Body of pancreas (tissue), 4 donors: ENCODE results near the gene DPPA4. TPM values are rescaled to one million over a fixed set of nuclear protein-coding genes. Genes with fewer than 3 reads are reported as not detected.
A peak's percentile ranks its signal among the peaks of the same experiment; 100 is the strongest.
"Not testable (repeated sequence)": the region's sequence is repeated elsewhere in the genome, so short reads cannot be mapped to it uniquely, and the experiment has no call there.

Experiments
- ATAC-seq: fragments of 150-250 bp; one replicate; pipeline ENCODE4 v1.9.1; 2016
- DNase-seq, 4 donors: peaks; one replicate each; pipeline ENCODE4 v3.0.0-alpha.2; 2019
- H3K27ac ChIP-seq, 4 donors: fragments of 200-600 bp; sonication (generic); 1 replicate in 3 of 4; 2 replicates in 1 of 4; pipeline versions ENCODE4 v1.5.1 to v1.6.1; 2016 to 2019; ENCODE audit warnings: mild to moderate bottlenecking in 1 of 4, mixed read lengths in 1 of 4, moderate library complexity in 1 of 4
- H3K27me3 ChIP-seq, 2 donors: fragments of 200-600 bp; sonication (generic); one replicate each; pipeline ENCODE4 v1.6.0; 2016; ENCODE audit warnings: mild to moderate bottlenecking in 1 of 2
- H3K36me3 ChIP-seq, 2 donors: fragments of 200-600 bp; sonication (generic); replicated peaks in 1 of 2; 2 replicates each; pipeline ENCODE4 v1.5.1; 2016; ENCODE audit warnings: low read depth in 2 of 2; ENCODE audit not compliant: insufficient read depth in 1 of 2
- H3K4me1 ChIP-seq: fragments of 200-600 bp; sonication (generic); one replicate; pipeline ENCODE4 v1.6.0; 2016
- H3K4me3 ChIP-seq, 2 donors: fragments of 200-600 bp; sonication (generic); 1 replicate in 1 of 2; 2 replicates in 1 of 2; pipeline ENCODE4 v1.5.1; 2016 to 2019
- H3K9me3 ChIP-seq, 3 donors: fragments of 200-600 bp; sonication (generic); 1 replicate in 2 of 3; 2 replicates in 1 of 3; pipeline ENCODE4 v1.5.1; 2016
- CTCF ChIP-seq, 7 experiments: fragments of 450-650 bp in 4 of 7; fragments of 200-600 bp in 3 of 7; sonication (generic) in 3 of 7; IDR thresholded peaks; one replicate each; pipeline ENCODE4 v1.5.1; 2016 to 2019; ENCODE audit warnings: antibody characterized with exemption in 7 of 7
- POLR2A ChIP-seq, 3 donors: fragments of 450-650 bp; IDR thresholded peaks; one replicate each; pipeline ENCODE4 v1.6.1; 2016; ENCODE audit warnings: antibody characterized with exemption in 3 of 3, mild to moderate bottlenecking in 2 of 3
- WGBS, 2 donors: methylation state at CpG; one replicate each; pipeline ENCODE4 v1.1.5; 2017; 5-methylcytosine and 5-hydroxymethylcytosine counted together
- intact Hi-C: fragments of 100-400 bp; cut with DNase I; formaldehyde crosslinking; loops from one replicate; pipeline ENCODE4 v1.15.1; 2023
- total RNA-seq, 2 donors: library from RNA; depleted of rRNA; stranded (reverse); fragments of >200 nt; gene quantifications; one replicate each; pipeline ENCODE4 v1.1.0, GENCODE V29; 2016

The DPPA4 gene
- total RNA-seq = not detected

GRCh38 chr3:109337393-109337792 lies at the start of gene DPPA4:
TSS of gene DPPA4 (minus strand) at chr3:109337546. CDS start at chr3:109337517, 29 bp downstream.
- peaks cover 0 to 4% of the 10 kb centered on the region in 2 donors for H3K27me3 ChIP-seq
- DNase-seq = no peak
- peak within 1 kb of the TSS in 1 of 2 donors; percentile 27 for H3K4me3 ChIP-seq
- ATAC-seq = no peak
- no peaks in the 10 kb centered on the region for H3K9me3 ChIP-seq
- no peaks in the 10 kb centered on the region for H3K36me3 ChIP-seq
- H3K4me1 ChIP-seq = no peaks in the 10 kb centered on the region
- TF ChIP-seq CTCF (IDR thresholded peaks at IDR 0.05) = no peak
- TF ChIP-seq POLR2A (IDR thresholded peaks at IDR 0.05) = no peak
- 38 to 61% methylated on average over 5 of the region's 5 CpGs for WGBS, 2 donors
- intact Hi-C loops = no loop called here
- no peak within 1 kb of the TSS for H3K27ac ChIP-seq

- H3K9me3 ChIP-seq = no peaks in the 10 kb centered on the region
- H3K27ac ChIP-seq = no peak overlapping the region
- ATAC-seq (no peak), DNase-seq (no peak)
- H3K4me1 ChIP-seq = no peaks in the 10 kb centered on the region
- WGBS, 2 donors = 44 to 49% methylated on average over 6 to 7 of the region's 7 CpGs
- H3K4me3 ChIP-seq = no peak overlapping the region
- no peaks in the 10 kb centered on the region for H3K36me3 ChIP-seq
- no peak for TF ChIP-seq CTCF (IDR thresholded peaks at IDR 0.05)
- TF ChIP-seq POLR2A (IDR thresholded peaks at IDR 0.05) = no peak
- no peaks in the 10 kb centered on the region for H3K27me3 ChIP-seq
- intact Hi-C loops = no loop called here
Observed at GRCh38 chr3:109385442-109386318, 48.3 kb upstream of the DPPA4 start.

- TF ChIP-seq CTCF (IDR thresholded peaks at IDR 0.05) (no peak), POLR2A (IDR thresholded peaks at IDR 0.05) (no peak)
- 32 to 58% methylated on average over 1 of the region's 1 CpG for WGBS, 2 donors
- Histone ChIP-seq H3K9me3 (no peaks in the 10 kb centered on the region), H3K4me1 (no peaks in the 10 kb centered on the region), H3K4me3 (no peak overlapping the region), H3K36me3 (no peaks in the 10 kb centered on the region), H3K27ac (no peak overlapping the region), H3K27me3 (no peaks in the 10 kb centered on the region)
- intact Hi-C loops = no loop called here
- ATAC-seq (no peak), DNase-seq (no peak)
Observed at GRCh38 chr3:109384164-109384563, 46.8 kb upstream of the DPPA4 start.

GRCh38 chr3:109382588-109382987 lies 45.2 kb upstream of the DPPA4 start:
- TF ChIP-seq POLR2A (IDR thresholded peaks at IDR 0.05) = no peak
- no peak overlapping the region for H3K4me3 ChIP-seq
- H3K4me1 ChIP-seq = no peaks in the 10 kb centered on the region
- no peak for DNase-seq
- intact Hi-C loops = no loop called here
- WGBS, 2 donors = 30 to 38% methylated on average over 7 of the region's 7 CpGs
- no peaks in the 10 kb centered on the region for H3K9me3 ChIP-seq
- no peak overlapping the region for H3K27ac ChIP-seq
- no peaks in the 10 kb centered on the region for H3K27me3 ChIP-seq
- no peaks in the 10 kb centered on the region for H3K36me3 ChIP-seq
- no peak for ATAC-seq

- Histone ChIP-seq H3K27me3 (no peaks in the 10 kb centered on the region), H3K4me3 (no peak overlapping the region), H3K27ac (no peak overlapping the region), H3K9me3 (no peaks in the 10 kb centered on the region), H3K36me3 (no peaks in the 10 kb centered on the region), H3K4me1 (no peaks in the 10 kb centered on the region)
- ATAC-seq = no peak
- DNase-seq = no peak
- TF ChIP-seq CTCF (IDR thresholded peaks at IDR 0.05) = no peak
- TF ChIP-seq POLR2A (IDR thresholded peaks at IDR 0.05) = no peak
- 77 to 78% methylated on average over 3 of the region's 3 CpGs for WGBS, 2 donors
- intact Hi-C loops = no loop called here
Observed at GRCh38 chr3:109375975-109376374, 38.6 kb upstream of the DPPA4 start.

GRCh38 chr3:109374434-109374833 lies 37.1 kb upstream of the DPPA4 start:
- H3K9me3 ChIP-seq, H3K4me1 ChIP-seq, H3K36me3 ChIP-seq, DNase-seq, intact Hi-C loops, H3K4me3 ChIP-seq, H3K27me3 ChIP-seq, ATAC-seq, H3K27ac ChIP-seq: not testable (repeated sequence)
- 78 to 85% methylated on average over 4 of the region's 4 CpGs for WGBS, 2 donors
